Hepatocyte (in vitro differentiated cells): ENCODE measurements around the gene PPA1. TPM values are rescaled to one million over a fixed set of nuclear protein-coding genes. Genes with fewer than 3 reads are reported as not detected.
"Not testable (repeated sequence)": the region's sequence is repeated elsewhere in the genome, so short reads cannot be mapped to it uniquely, and the experiment has no call there.

Experiments
- DNase-seq: peaks from one replicate; pipeline ENCODE4 v3.0.0-alpha.2; 2016; ENCODE audit warnings: low spot score
- H2AFZ ChIP-seq: fragments of 200-600 bp; sonication (generic); 2 replicates; pipeline ENCODE4 v1.6.0; 2016; ENCODE audit warnings: antibody characterized with exemption, mild to moderate bottlenecking
- H3K27ac ChIP-seq: fragments of 200-600 bp; sonication (generic); 2 replicates; pipeline ENCODE4 v1.5.1; 2016; ENCODE audit warnings: mild to moderate bottlenecking
- H3K27me3 ChIP-seq: fragments of 200-600 bp; sonication (generic); 2 replicates; pipeline ENCODE4 v1.6.1; 2016
- H3K36me3 ChIP-seq: fragments of 200-600 bp; sonication (generic); replicated peaks from 2 replicates; pipeline ENCODE4 v1.5.1; 2016; ENCODE audit warnings: low read depth; ENCODE audit not compliant: insufficient read depth
- H3K4me1 ChIP-seq: fragments of 200-600 bp; sonication (generic); 2 replicates; pipeline ENCODE4 v1.5.1; 2016; ENCODE audit warnings: mild to moderate bottlenecking, moderate library complexity; ENCODE audit not compliant: insufficient read depth
- H3K4me2 ChIP-seq: fragments of 200-600 bp; sonication (generic); 2 replicates; pipeline ENCODE4 v1.6.0; 2016
- H3K4me3 ChIP-seq: fragments of 200-600 bp; sonication (generic); 2 replicates; pipeline ENCODE4 v1.5.1; 2016; ENCODE audit warnings: mild to moderate bottlenecking
- H3K79me2 ChIP-seq: fragments of 200-600 bp; sonication (generic); 2 replicates; pipeline ENCODE4 v1.6.0; 2017; ENCODE audit warnings: mild to moderate bottlenecking
- H3K9me2 ChIP-seq: fragments of 200-600 bp; sonication (generic); replicated peaks from 2 replicates; pipeline ENCODE4 v1.6.0; 2017; ENCODE audit warnings: mild to moderate bottlenecking; ENCODE audit not compliant: insufficient read depth
- H3K9me3 ChIP-seq: fragments of 200-600 bp; sonication (generic); 2 replicates; pipeline ENCODE4 v1.5.1; 2016; ENCODE audit warnings: low read depth, mild to moderate bottlenecking
- H4K20me1 ChIP-seq: fragments of 200-600 bp; sonication (generic); 2 replicates; pipeline ENCODE4 v1.6.0; 2016; ENCODE audit warnings: mild to moderate bottlenecking; ENCODE audit not compliant: insufficient read depth, poor library complexity, severe bottlenecking
- CTCF ChIP-seq: fragments of 200-600 bp; sonication (generic); IDR thresholded peaks from 2 replicates; pipeline ENCODE4 v1.5.1; 2016; ENCODE audit warnings: antibody characterized with exemption, mild to moderate bottlenecking; ENCODE audit not compliant: poor library complexity
- EZH2 ChIP-seq: fragments of 200-600 bp; sonication (generic); IDR thresholded peaks from 2 replicates; pipeline ENCODE4 v1.6.1; 2016; ENCODE audit warnings: antibody characterized with exemption, mild to moderate bottlenecking, borderline replicate concordance
- EZH2phosphoT487 ChIP-seq: fragments of 200-600 bp; sonication (generic); IDR thresholded peaks from one replicate; pipeline ENCODE4 v1.6.1; 2018; ENCODE audit warnings: antibody characterized with exemption, mild to moderate bottlenecking, low read depth, moderate library complexity; ENCODE audit not compliant: unreplicated experiment, severe bottlenecking
- WGBS: methylation state at CpG from one replicate; pipeline ENCODE4 v1.1.6; 2016; ENCODE audit warnings: low lambda C conversion rate; ENCODE audit errors: missing lambda C conversion rate; 5-methylcytosine and 5-hydroxymethylcytosine counted together
- polyA plus RNA-seq: library from polyadenylated mRNA; unstranded; fragments of >200 nt; fragmentation: Nextera tagmentation; extraction: Ambion mirVana; gene quantifications from 2 replicates; pipeline ENCODE4 v1.2.1, GENCODE V29; 2016
- total RNA-seq: library from RNA; depleted of rRNA; stranded (reverse); fragments of >200 nt; gene quantifications from 2 replicates; pipeline ENCODE4 v1.2.3, GENCODE V29; 2014

PPA1 gene
- total and polyA plus RNA-seq, 2 experiments from 2014 or later = 131 to 156 TPM

- TF ChIP-seq EZH2 (no peak), CTCF (no peak), EZH2phosphoT487 (no peak)
- WGBS = 100% methylated on average over 1 of the region's 1 CpG
Measured at GRCh38 chr10:70260259-70260658, 27.0 kb upstream of the PPA1 start.

GRCh38 chr10:70258216-70258615 is 25.0 kb upstream of the PPA1 start:
- Histone ChIP-seq H3K4me2 (no peak overlapping the region), H3K79me2 (no peaks in the 10 kb centered on the region), H3K9me3 (no peaks in the 10 kb centered on the region), H3K27me3 (no peaks in the 10 kb centered on the region), H4K20me1 (no peaks in the 10 kb centered on the region), H3K4me3 (no peak overlapping the region), H2AFZ (no peak overlapping the region), H3K27ac (peak overlapping the region; percentile 3), H3K4me1 (no peaks in the 10 kb centered on the region), H3K36me3 (no peaks in the 10 kb centered on the region), H3K9me2 (no peaks in the 10 kb centered on the region)
- TF ChIP-seq CTCF (no peak), EZH2phosphoT487 (no peak), EZH2 (no peak)
- DNase-seq = no peak
- 62% methylated on average over 1 of the region's 1 CpG for WGBS

More at GRCh38 chr10:70260259-70260658, 27.0 kb upstream of the PPA1 start:
- no peak overlapping the region for H2AFZ ChIP-seq
- H4K20me1 ChIP-seq = no peaks in the 10 kb centered on the region
- no peaks in the 10 kb centered on the region for H3K9me3 ChIP-seq
- DNase-seq = no peak
- no peaks in the 10 kb centered on the region for H3K27me3 ChIP-seq
- H3K27ac ChIP-seq = no peak overlapping the region
- no peak overlapping the region for H3K4me2 ChIP-seq
- no peak overlapping the region for H3K4me3 ChIP-seq
- H3K4me1 ChIP-seq = no peaks in the 10 kb centered on the region
- no peaks in the 10 kb centered on the region for H3K79me2 ChIP-seq
- H3K36me3 ChIP-seq = no peaks in the 10 kb centered on the region
- H3K9me2 ChIP-seq = no peaks in the 10 kb centered on the region

GRCh38 chr10:70257816-70258215 is 24.6 kb upstream of the PPA1 start:
- H3K79me2 ChIP-seq, DNase-seq, H3K4me1 ChIP-seq, H3K4me3 ChIP-seq, H3K9me2 ChIP-seq, H3K4me2 ChIP-seq, H2AFZ ChIP-seq, H3K36me3 ChIP-seq, H3K27me3 ChIP-seq, H3K9me3 ChIP-seq, H4K20me1 ChIP-seq: not testable (repeated sequence)
- H3K27ac ChIP-seq = peak overlapping the region; percentile 3
- WGBS = 78% methylated on average over 8 of the region's 8 CpGs

GRCh38 chr10:70256463-70256862 is 23.2 kb upstream of the PPA1 start:
- H3K27me3 ChIP-seq = no peaks in the 10 kb centered on the region
- H3K27ac ChIP-seq = no peak overlapping the region
- no peaks in the 10 kb centered on the region for H3K36me3 ChIP-seq
- H4K20me1 ChIP-seq = no peaks in the 10 kb centered on the region
- H3K79me2 ChIP-seq = no peaks in the 10 kb centered on the region
- no peak overlapping the region for H2AFZ ChIP-seq
- H3K4me2 ChIP-seq = no peak overlapping the region
- no peaks in the 10 kb centered on the region for H3K4me1 ChIP-seq
- TF ChIP-seq EZH2 (no peak), CTCF (no peak), EZH2phosphoT487 (no peak)
- no peaks in the 10 kb centered on the region for H3K9me3 ChIP-seq
- H3K4me3 ChIP-seq = no peak overlapping the region
- WGBS = 87% methylated on average over 2 of the region's 2 CpGs
- H3K9me2 ChIP-seq = no peaks in the 10 kb centered on the region
- no peak for DNase-seq
